Fibroblast of lung (primary cell): Measurements from ENCODE around the gene DLAT.

Experiments used
- CTCF ChIP-seq, 2 donors: IDR thresholded peaks in 1 of 2; conservative IDR thresholded peaks in 1 of 2; 1 replicate in 1 of 2; 2 replicates in 1 of 2; pipeline ENCODE4 v1.5.1; 2011 to 2012; ENCODE audit warnings: low read length in 2 of 2, control low read depth in 1 of 2, inconsistent platforms in 1 of 2, low read depth in 1 of 2, mild to moderate bottlenecking in 1 of 2
- EZH2 ChIP-seq: IDR thresholded peaks from 2 replicates; pipeline ENCODE4 v1.5.1; 2012; ENCODE audit warnings: low read length, control low read depth, mild to moderate bottlenecking; ENCODE audit errors: missing control alignments

- TF ChIP-seq CTCF (conservative IDR thresholded peaks at IDR 0.05 in 1 of 2, IDR thresholded peaks at IDR 0.05 in 1 of 2; ENCODE audit: low read depth in 1 of 2, low read length in 2 of 2) (no peak), EZH2 (no peak)
Measured at GRCh38 chr11:112005422-112006094, 19.6 kb upstream of the DLAT start.
